ENCODE data around the gene GHR. TPM values are rescaled to one million over a fixed set of nuclear protein-coding genes. Genes with fewer than 3 reads are reported as not detected.

The GHR gene
- total and polyA plus RNA-seq, 10 donors: 0.42 to 11.5 (median 5.1) TPM

DNA sequence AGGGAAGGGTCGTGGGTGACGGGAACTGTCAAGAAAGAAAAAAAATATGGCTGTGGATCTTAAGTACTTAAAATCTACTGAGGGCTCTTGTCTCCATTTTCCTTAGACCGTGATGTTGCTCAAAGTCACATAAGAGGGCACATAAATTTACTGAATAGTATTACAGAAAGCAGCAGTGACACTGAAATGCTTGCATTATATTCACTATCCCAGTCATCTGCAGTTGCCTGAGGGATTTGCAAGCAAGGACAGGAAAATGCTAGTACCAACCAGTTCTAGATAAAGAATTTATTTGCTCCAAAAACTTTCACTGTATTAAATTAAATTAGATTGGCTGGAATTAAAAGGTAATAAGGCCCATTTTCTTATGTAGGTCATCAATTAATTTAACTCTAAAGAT is 226.8 kb downstream of the GHR start:
- DNase-seq: no peak
- no peak overlapping the region for H3K4me3 ChIP-seq
- peaks cover 0 to 11% (median 0%) of the 10 kb centered on the region in 6 donors for H3K4me1 ChIP-seq
- H3K27me3 ChIP-seq (replicated peaks in 1 of 7): no peaks in the 10 kb centered on the region
- no peaks in the 10 kb centered on the region for H3K36me3 ChIP-seq
- intact Hi-C loops (cut with DNase I; ENCODE audit: low total_unique reads): no loop called here
- no peaks in the 10 kb centered on the region for H3K9me3 ChIP-seq
- TF ChIP-seq, protein P1, sequence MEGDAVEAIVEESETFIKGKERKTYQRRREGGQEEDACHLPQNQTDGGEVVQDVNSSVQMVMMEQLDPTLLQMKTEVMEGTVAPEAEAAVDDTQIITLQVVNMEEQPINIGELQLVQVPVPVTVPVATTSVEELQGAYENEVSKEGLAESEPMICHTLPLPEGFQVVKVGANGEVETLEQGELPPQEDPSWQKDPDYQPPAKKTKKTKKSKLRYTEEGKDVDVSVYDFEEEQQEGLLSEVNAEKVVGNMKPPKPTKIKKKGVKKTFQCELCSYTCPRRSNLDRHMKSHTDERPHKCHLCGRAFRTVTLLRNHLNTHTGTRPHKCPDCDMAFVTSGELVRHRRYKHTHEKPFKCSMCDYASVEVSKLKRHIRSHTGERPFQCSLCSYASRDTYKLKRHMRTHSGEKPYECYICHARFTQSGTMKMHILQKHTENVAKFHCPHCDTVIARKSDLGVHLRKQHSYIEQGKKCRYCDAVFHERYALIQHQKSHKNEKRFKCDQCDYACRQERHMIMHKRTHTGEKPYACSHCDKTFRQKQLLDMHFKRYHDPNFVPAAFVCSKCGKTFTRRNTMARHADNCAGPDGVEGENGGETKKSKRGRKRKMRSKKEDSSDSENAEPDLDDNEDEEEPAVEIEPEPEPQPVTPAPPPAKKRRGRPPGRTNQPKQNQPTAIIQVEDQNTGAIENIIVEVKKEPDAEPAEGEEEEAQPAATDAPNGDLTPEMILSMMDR (IDR thresholded peaks at IDR 0.05 in 8 of 11, conservative IDR thresholded peaks at IDR 0.05 in 3 of 11): no peak
- TF ChIP-seq POLR2A (IDR thresholded peaks at IDR 0.05): no peak
- no peak overlapping the region for H3K27ac ChIP-seq
- WGBS, 5 donors: 78 to 85% (median 79%) methylated on average over 3 of the region's 3 CpGs

DNA sequence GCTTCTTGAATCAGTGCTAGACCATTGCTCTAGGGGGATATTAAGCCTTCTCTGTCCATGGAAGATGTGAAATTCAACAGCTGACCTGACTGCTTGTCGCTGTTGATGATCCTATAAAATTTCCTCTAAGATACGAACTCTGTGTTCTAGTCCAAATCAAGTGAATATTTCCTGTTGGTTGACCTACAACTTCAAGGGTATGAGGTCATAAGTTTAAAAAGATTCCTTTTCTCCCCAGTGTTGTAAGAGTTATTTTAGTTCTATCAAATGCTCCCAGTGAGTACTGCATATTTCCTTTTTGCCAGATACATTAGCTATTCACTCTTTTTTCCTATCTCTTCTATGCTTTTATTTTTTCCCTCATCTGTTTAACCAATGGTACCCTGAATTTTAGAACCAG is 230.5 kb downstream of the GHR start:
- Histone ChIP-seq H3K36me3 (no peaks in the 10 kb centered on the region), H3K4me1 (peaks cover 0 to 22% (median 7%) of the 10 kb centered on the region in 6 donors), H3K27ac (peak overlapping the region in 3 of 8 donors; percentile 26 to 46 (median 35)), H3K9me3 (no peaks in the 10 kb centered on the region), H3K27me3 (replicated peaks in 1 of 7) (no peaks in the 10 kb centered on the region), H3K4me3 (no peak overlapping the region)
- intact Hi-C loops (cut with DNase I; ENCODE audit: low total_unique reads): no loop called here
- DNase-seq: no peak
- WGBS, 5 donors: 46 to 73% (median 64%) methylated on average over 2 of the region's 2 CpGs
- no peak for TF ChIP-seq POLR2A (IDR thresholded peaks at IDR 0.05)
- no peak for TF ChIP-seq POLR2AphosphoS5 (IDR thresholded peaks at IDR 0.05)
- TF ChIP-seq, protein P1 (IDR thresholded peaks at IDR 0.05 in 8 of 11, conservative IDR thresholded peaks at IDR 0.05 in 3 of 11): no peak

DNA sequence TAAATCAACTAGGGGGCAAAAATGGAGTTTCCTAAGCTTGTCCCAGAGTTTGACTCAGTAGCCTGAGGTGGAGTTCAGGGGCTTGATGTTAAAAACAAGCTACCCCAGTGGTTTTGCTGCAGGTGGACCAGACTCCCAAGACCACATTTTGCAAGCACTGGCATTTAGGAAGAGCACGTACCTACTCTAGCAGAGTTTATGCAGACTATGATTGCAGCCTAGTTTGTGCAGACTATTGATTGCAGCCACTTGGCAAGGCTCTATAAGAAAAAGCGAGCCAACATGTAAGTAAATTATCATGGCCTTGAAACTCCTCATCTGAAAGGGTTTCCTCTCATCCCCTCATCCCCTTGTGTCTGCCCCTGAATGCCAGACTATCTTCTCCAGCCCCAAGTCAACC is 231.4 kb downstream of the GHR start:
- intact Hi-C loops (cut with DNase I; ENCODE audit: low total_unique reads): no loop called here
- TF ChIP-seq POLR2A (IDR thresholded peaks at IDR 0.05) (no peak), POLR2AphosphoS5 (IDR thresholded peaks at IDR 0.05) (no peak)
- TF ChIP-seq, protein P1 (IDR thresholded peaks at IDR 0.05 in 8 of 11, conservative IDR thresholded peaks at IDR 0.05 in 3 of 11): no peak
- Histone ChIP-seq H3K9me3 (no peaks in the 10 kb centered on the region), H3K4me3 (no peak overlapping the region), H3K4me1 (peaks cover 0 to 22% (median 7%) of the 10 kb centered on the region in 6 donors), H3K27ac (no peak overlapping the region), H3K27me3 (replicated peaks in 1 of 7) (no peaks in the 10 kb centered on the region), H3K36me3 (no peaks in the 10 kb centered on the region)
- DNase-seq: no peak
- 86 to 92% (median 89%) methylated on average over 2 of the region's 2 CpGs for WGBS, 5 donors

DNA sequence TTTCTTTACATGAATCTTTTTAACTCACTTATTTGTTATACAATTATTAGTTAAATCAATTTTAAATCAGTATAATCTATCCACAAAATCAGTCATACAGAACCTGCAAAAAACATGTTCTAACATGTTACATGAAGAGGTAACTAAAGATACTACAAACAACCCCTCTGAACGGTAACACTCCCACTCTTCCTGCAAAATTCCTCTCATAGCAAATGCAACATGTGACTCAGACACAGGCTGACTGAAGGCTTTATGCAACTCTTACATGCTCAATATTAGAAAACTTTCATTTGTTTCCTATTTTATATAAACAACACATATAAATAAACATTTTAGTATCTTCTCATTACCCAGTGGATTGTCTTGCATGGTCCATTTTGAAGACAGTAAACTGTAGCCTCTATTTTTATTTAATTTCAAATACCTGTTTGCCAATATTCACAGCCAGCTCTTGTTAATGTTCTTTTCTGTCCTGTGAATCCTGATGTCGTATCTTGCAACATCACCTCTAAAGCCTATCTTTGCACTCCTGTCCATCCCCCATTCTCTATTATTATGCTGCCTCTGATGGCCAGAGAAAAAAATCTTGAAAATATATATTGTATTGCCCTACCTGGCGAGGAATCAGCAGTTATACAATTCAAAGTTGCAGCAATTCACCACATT is 232.9 kb downstream of the GHR start:
- Histone ChIP-seq H3K9me3 (no peaks in the 10 kb centered on the region), H3K27me3 (replicated peaks in 1 of 7) (no peaks in the 10 kb centered on the region), H3K4me1 (peaks cover 0 to 22% (median 7%) of the 10 kb centered on the region in 6 donors), H3K36me3 (no peaks in the 10 kb centered on the region), H3K27ac (no peak overlapping the region), H3K4me3 (peak overlapping the region in 2 of 8 donors; percentile 6 to 41)
- DNase-seq: no peak
- 58 to 78% (median 74%) methylated on average over 3 of the region's 3 CpGs for WGBS, 5 donors
- TF ChIP-seq POLR2AphosphoS5 (IDR thresholded peaks at IDR 0.05) (no peak), POLR2A (IDR thresholded peaks at IDR 0.05) (no peak)
- TF ChIP-seq, protein P1 (IDR thresholded peaks at IDR 0.05 in 8 of 11, conservative IDR thresholded peaks at IDR 0.05 in 3 of 11): no peak
- intact Hi-C loops (cut with DNase I; ENCODE audit: low total_unique reads): no loop called here

Measured in spleen (tissue), 11 donors.